Naive thymus-derived CD8-positive, alpha-beta T cell (primary cell): Measurements from ENCODE around the gene AMBP. TPM values are rescaled to one million over a fixed set of nuclear protein-coding genes. Genes with fewer than 3 reads are reported as not detected.
"Not testable (repeated sequence)": the region's sequence is repeated elsewhere in the genome, so short reads cannot be mapped to it uniquely, and the experiment has no call there.

Experiments
- ATAC-seq, 2 donors: fragments of 150-1000 bp; cut with Tn5 transposase in 1 of 2; sonication (Bioruptor Pico), chemical (Tn5 transposase) in 1 of 2; 1 replicate in 1 of 2; 2 replicates in 1 of 2; pipeline ENCODE4 v1.10.0; 2021; ENCODE audit warnings: mild to moderate bottlenecking in 2 of 2, moderate library complexity in 2 of 2
- POLR2A ChIA-PET: fragments of 350-600 bp; sonication (Branson Sonifier 250); formaldehyde crosslinking; loops from one replicate; lab custom pipeline; 2021; ENCODE audit warnings: antibody characterized with exemption; lab: Charles Lee
- DNase-seq, 10 donors: peaks; one replicate each; pipeline versions ENCODE4 v3.0.0 to v3.0.0-alpha.2; 2020 to 2022
- H3K27ac Mint-ChIP-seq, 10 donors: one replicate each; pipeline ENCODE4 v1.8.0; 2020 to 2022; ENCODE audit warnings: mild to moderate bottlenecking in 10 of 10, mixed read lengths in 10 of 10, moderate library complexity in 4 of 10, inconsistent platforms in 1 of 10
- H3K27me3 Mint-ChIP-seq, 5 donors: one replicate each; pipeline ENCODE4 v1.8.0; 2021 to 2022; ENCODE audit warnings: mixed read lengths in 5 of 5
- H3K36me3 Mint-ChIP-seq, 3 donors: one replicate each; pipeline ENCODE4 v1.8.0; 2020 to 2022; ENCODE audit warnings: mixed read lengths in 3 of 3, mild to moderate bottlenecking in 2 of 3, inconsistent platforms in 1 of 3
- H3K4me1 Mint-ChIP-seq, 4 donors: one replicate each; pipeline ENCODE4 v1.8.0; 2021 to 2022; ENCODE audit warnings: mixed read lengths in 4 of 4
- H3K4me3 Mint-ChIP-seq, 10 donors: one replicate each; pipeline ENCODE4 v1.8.0; 2020 to 2022; ENCODE audit warnings: mild to moderate bottlenecking in 10 of 10, mixed read lengths in 10 of 10, moderate library complexity in 6 of 10, inconsistent platforms in 1 of 10
- H3K9me3 Mint-ChIP-seq, 9 donors: one replicate each; pipeline ENCODE4 v1.8.0; 2020 to 2022; ENCODE audit warnings: mixed read lengths in 9 of 9, mild to moderate bottlenecking in 3 of 9, inconsistent platforms in 1 of 9, moderate library complexity in 1 of 9
- polyA plus RNA-seq, 3 donors: library from polyadenylated mRNA; unstranded; fragments of 300-500 nt; fragmentation: Illumina TruSeq; gene quantifications; one replicate each; pipeline ENCODE4 v1.2.3, GENCODE V29; 2021
- total RNA-seq, 8 experiments: library from RNA in 2 of 8; stranded (reverse) in 2 of 8; gene quantifications; one replicate each; pipeline ENCODE4 v1.2.3 and lab custom pipeline; 2021 to 2026

Gene AMBP
- total and polyA plus RNA-seq, 5 experiments from 2014 or later: not detected

DNA sequence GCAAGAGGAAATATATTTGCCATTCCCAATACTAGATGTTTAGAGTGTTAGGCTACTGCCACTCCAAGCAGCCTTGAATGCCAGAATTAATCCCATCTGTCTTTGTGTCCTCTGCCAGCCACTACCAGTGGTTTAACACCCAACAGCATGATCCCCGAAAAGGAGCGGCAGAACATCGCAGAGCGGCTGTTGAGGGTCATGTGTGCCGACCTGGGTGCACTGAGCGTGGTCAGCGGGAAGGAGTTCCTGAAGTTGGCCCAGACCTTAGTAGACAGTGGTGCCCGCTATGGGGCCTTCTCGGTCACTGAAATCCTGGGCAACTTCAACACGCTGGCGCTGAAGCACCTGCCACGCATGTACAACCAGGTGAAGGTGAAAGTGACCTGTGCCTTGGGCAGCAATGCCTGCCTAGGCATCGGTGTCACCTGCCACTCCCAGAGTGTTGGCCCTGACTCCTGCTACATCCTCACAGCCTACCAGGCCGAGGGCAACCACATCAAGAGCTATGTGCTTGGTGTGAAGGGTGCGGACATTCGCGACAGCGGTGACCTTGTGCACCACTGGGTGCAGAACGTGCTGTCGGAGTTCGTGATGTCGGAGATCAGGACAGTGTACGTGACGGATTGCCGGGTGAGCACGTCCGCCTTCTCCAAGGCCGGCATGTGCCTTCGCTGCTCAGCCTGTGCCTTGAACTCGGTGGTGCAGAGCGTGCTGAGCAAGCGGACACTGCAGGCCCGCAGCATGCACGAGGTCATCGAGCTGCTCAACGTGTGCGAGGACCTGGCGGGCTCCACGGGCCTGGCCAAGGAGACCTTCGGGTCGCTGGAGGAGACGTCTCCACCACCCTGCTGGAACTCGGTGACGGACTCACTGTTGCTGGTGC lies 29.3 kb downstream of the AMBP start:
- peaks cover 0 to 8% (median 3%) of the 10 kb centered on the region in 3 donors for H3K36me3 Mint-ChIP-seq
- no peaks in the 10 kb centered on the region for H3K9me3 Mint-ChIP-seq
- DNase-seq (no peak), ATAC-seq (no peak)
- H3K4me1 Mint-ChIP-seq: no peaks in the 10 kb centered on the region
- no peak overlapping the region for H3K27ac Mint-ChIP-seq
- H3K27me3 Mint-ChIP-seq: peaks cover 0 to 1% (median 0%) of the 10 kb centered on the region in 5 donors
- POLR2A ChIA-PET: no interaction called here
- H3K4me3 Mint-ChIP-seq: no peak overlapping the region

DNA sequence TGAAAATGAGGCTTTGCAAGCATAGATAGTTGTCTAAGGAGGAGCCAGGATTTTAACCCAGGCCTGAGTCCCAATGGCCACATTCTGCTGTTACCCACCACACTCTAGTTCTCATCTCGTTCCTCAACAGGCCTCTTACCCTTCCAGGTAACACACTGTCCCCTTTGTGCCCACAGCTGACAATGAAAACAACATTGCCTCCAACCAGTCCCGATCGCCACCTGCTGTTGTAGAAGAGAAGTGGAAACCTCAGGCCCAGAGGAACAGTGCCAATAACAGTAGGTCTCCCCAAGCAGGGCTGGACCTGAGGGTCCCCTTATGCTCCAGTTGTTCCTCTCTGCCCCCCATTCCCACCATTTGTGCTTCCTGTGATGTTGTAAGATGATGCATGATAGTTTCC lies 30.4 kb downstream of the AMBP start:
- ATAC-seq (no peak), DNase-seq (no peak)
- Mint-ChIP-seq H3K27me3 (peaks cover 0 to 1% (median 0%) of the 10 kb centered on the region in 5 donors), H3K9me3 (no peaks in the 10 kb centered on the region), H3K4me1 (no peaks in the 10 kb centered on the region), H3K27ac (no peak overlapping the region), H3K4me3 (no peak overlapping the region), H3K36me3 (peaks cover 0 to 8% (median 3%) of the 10 kb centered on the region in 3 donors)
- POLR2A ChIA-PET: no interaction called here

GRCh38 chr9:114046875-114047274 lies 31.2 kb downstream of the AMBP start:
- DNase-seq (no peak), ATAC-seq (no peak)
- H3K4me3 Mint-ChIP-seq: no peak overlapping the region
- H3K27me3 Mint-ChIP-seq: peaks cover 0 to 1% (median 0%) of the 10 kb centered on the region in 5 donors
- peaks cover 0 to 8% (median 3%) of the 10 kb centered on the region in 3 donors for H3K36me3 Mint-ChIP-seq
- no peaks in the 10 kb centered on the region for H3K4me1 Mint-ChIP-seq
- POLR2A ChIA-PET: no interaction called here
- no peak overlapping the region for H3K27ac Mint-ChIP-seq
- H3K9me3 Mint-ChIP-seq: peaks cover 0 to 2% (median 0%) of the 10 kb centered on the region in 9 donors

- POLR2A ChIA-PET: no interaction called here
- Mint-ChIP-seq H3K9me3 (peaks cover 0 to 2% (median 0%) of the 10 kb centered on the region in 9 donors), H3K36me3 (peaks cover 0 to 8% (median 3%) of the 10 kb centered on the region in 3 donors), H3K4me1 (no peaks in the 10 kb centered on the region), H3K27me3 (peaks cover 0 to 1% (median 0%) of the 10 kb centered on the region in 5 donors), H3K4me3 (no peak overlapping the region), H3K27ac (no peak overlapping the region)
- no peak for DNase-seq
- no peak for ATAC-seq
Measured at GRCh38 chr9:114046237-114046755, 31.8 kb downstream of the AMBP start.

- H3K27ac Mint-ChIP-seq, DNase-seq, H3K4me3 Mint-ChIP-seq, H3K4me1 Mint-ChIP-seq, H3K27me3 Mint-ChIP-seq, POLR2A ChIA-PET, H3K36me3 Mint-ChIP-seq, H3K9me3 Mint-ChIP-seq, ATAC-seq: not testable (repeated sequence)
Measured at GRCh38 chr9:114043660-114044059, 34.4 kb downstream of the AMBP start.

DNA sequence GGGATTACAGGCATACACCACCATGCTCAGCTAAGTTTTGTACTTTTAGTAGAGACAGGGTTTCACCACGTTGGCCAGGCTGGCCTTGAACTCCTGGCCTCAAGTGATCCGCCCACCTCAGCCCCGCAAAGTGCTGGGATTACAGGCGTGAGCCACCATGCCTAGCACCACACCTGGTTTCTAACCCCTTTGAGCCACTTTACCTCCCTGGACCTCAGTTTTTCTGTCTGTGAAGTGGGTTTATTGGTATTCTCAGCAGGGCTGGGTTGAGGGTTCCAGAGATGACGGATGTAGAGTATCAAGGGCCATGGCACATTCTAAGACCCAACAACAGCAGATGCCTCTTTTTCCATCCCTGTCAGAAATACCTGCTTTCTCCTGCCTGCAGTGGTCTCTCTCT lies 38.6 kb downstream of the AMBP start:
- Mint-ChIP-seq H3K27me3 (peaks cover 0 to 3% (median 0%) of the 10 kb centered on the region in 5 donors), H3K36me3 (peaks cover 0 to 3% (median 2%) of the 10 kb centered on the region in 3 donors), H3K4me1 (peaks cover 0 to 2% (median 0%) of the 10 kb centered on the region in 4 donors), H3K27ac (peak overlapping the region in 1 of 10 donors; percentile 27), H3K9me3 (peaks cover 0 to 2% (median 0%) of the 10 kb centered on the region in 9 donors), H3K4me3 (no peak overlapping the region)
- ATAC-seq (no peak), DNase-seq (no peak)
- POLR2A ChIA-PET: no interaction called here

GRCh38 chr9:114038724-114039313 lies 39.3 kb downstream of the AMBP start:
- Mint-ChIP-seq H3K4me1 (peaks cover 0 to 2% (median 0%) of the 10 kb centered on the region in 4 donors), H3K36me3 (peaks cover 0 to 3% (median 2%) of the 10 kb centered on the region in 3 donors), H3K27ac (no peak overlapping the region), H3K9me3 (peaks cover 0 to 2% (median 0%) of the 10 kb centered on the region in 9 donors), H3K27me3 (peaks cover 0 to 3% (median 0%) of the 10 kb centered on the region in 5 donors), H3K4me3 (no peak overlapping the region)
- DNase-seq (no peak), ATAC-seq (no peak)
- POLR2A ChIA-PET: no interaction called here

GRCh38 chr9:114037961-114038723 lies 40.0 kb downstream of the AMBP start:
- H3K9me3 Mint-ChIP-seq: peaks cover 0 to 2% (median 0%) of the 10 kb centered on the region in 9 donors
- peaks cover 0 to 2% (median 0%) of the 10 kb centered on the region in 4 donors for H3K4me1 Mint-ChIP-seq
- DNase-seq (no peak), ATAC-seq (no peak)
- H3K27me3 Mint-ChIP-seq: peaks cover 0 to 3% (median 0%) of the 10 kb centered on the region in 5 donors
- H3K27ac Mint-ChIP-seq: no peak overlapping the region
- peaks cover 0 to 3% (median 2%) of the 10 kb centered on the region in 3 donors for H3K36me3 Mint-ChIP-seq
- no peak overlapping the region for H3K4me3 Mint-ChIP-seq
- POLR2A ChIA-PET: no interaction called here

DNA sequence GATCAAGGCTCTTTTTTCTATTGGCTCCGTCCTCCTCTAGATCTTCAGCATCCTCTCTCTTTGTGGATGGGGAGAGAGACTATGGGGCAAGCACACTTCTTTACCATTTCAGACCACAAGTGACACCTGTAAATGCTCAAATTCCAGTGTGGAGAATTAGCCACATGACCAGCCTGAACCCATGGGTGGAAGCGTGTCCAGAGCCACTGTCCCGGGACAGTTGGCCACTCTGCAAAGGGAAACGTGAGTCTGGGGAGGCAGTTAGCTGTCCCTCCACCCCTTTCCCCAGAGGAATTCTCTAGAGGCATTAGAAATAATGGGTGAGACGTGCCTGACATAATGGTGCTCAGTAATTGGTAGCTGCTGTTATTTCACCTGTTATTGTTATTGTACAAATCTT lies 40.9 kb downstream of the AMBP start:
- DNase-seq (no peak), ATAC-seq (no peak)
- Mint-ChIP-seq H3K4me1 (peaks cover 0 to 2% (median 0%) of the 10 kb centered on the region in 4 donors), H3K27me3 (peaks cover 0 to 3% (median 0%) of the 10 kb centered on the region in 5 donors), H3K9me3 (peaks cover 0 to 2% (median 0%) of the 10 kb centered on the region in 9 donors), H3K36me3 (peaks cover 0 to 3% (median 2%) of the 10 kb centered on the region in 3 donors), H3K4me3 (no peak overlapping the region), H3K27ac (no peak overlapping the region)
- POLR2A ChIA-PET: no interaction called here

- Mint-ChIP-seq H3K4me1 (peaks cover 0 to 2% (median 0%) of the 10 kb centered on the region in 4 donors), H3K27ac (no peak overlapping the region), H3K4me3 (no peak overlapping the region), H3K27me3 (peaks cover 0 to 3% (median 0%) of the 10 kb centered on the region in 5 donors), H3K36me3 (peaks cover 0 to 3% (median 2%) of the 10 kb centered on the region in 3 donors), H3K9me3 (no peaks in the 10 kb centered on the region)
- ATAC-seq: no peak
- POLR2A ChIA-PET: no interaction called here
- DNase-seq: no peak
Measured at GRCh38 chr9:114035845-114036801, 42.0 kb downstream of the AMBP start.

- no peak overlapping the region for H3K4me3 Mint-ChIP-seq
- peaks cover 0 to 3% (median 0%) of the 10 kb centered on the region in 5 donors for H3K27me3 Mint-ChIP-seq
- H3K9me3 Mint-ChIP-seq: no peaks in the 10 kb centered on the region
- peaks cover 0 to 4% (median 3%) of the 10 kb centered on the region in 3 donors for H3K36me3 Mint-ChIP-seq
- ATAC-seq (no peak), DNase-seq (no peak)
- peaks cover 0 to 2% (median 0%) of the 10 kb centered on the region in 4 donors for H3K4me1 Mint-ChIP-seq
- POLR2A ChIA-PET: no interaction called here
- peak overlapping the region in 1 of 10 donors; percentile 44 for H3K27ac Mint-ChIP-seq
Measured at GRCh38 chr9:114035221-114035844, 42.8 kb downstream of the AMBP start.
